ENCODE results near the gene EFCAB6. TPM values are rescaled to one million over a fixed set of nuclear protein-coding genes. Genes with fewer than 3 reads are reported as not detected.

The EFCAB6 gene
- total and polyA plus RNA-seq, 10 of the 15 experiments (the other 5 are each of a cell fraction or from before 2014, with no cell fraction given), result 0.05 to 0.42 (median 0.19) TPM

- no peaks in the 10 kb centered on the region for H3K79me2 ChIP-seq (ENCODE audit: control insufficient read depth, insufficient read depth, low read length)
- no peak overlapping the region for H2AFZ ChIP-seq (ENCODE audit: control insufficient read depth, low read depth, low read length)
- ChIA-PET POLR2A (no interaction called here), CTCF (no interaction called here), SMC1A (ENCODE audit: uncharacterized antibody, unreplicated experiment) (no interaction called here), RAD21 (ENCODE audit: unreplicated experiment) (no interaction called here)
- H3K9ac ChIP-seq (ENCODE audit: control insufficient read depth, insufficient read depth, low read length), result no peak overlapping the region
- no peaks in the 10 kb centered on the region for H3K4me1 ChIP-seq (ENCODE audit: control insufficient read depth, insufficient read depth, low read length)
- H4K20me1 ChIP-seq (ENCODE audit: control insufficient read depth, insufficient read depth), result no peaks in the 10 kb centered on the region
- TF ChIP-seq ETV6 (conservative IDR thresholded peaks at IDR 0.05 in 1 of 2, IDR thresholded peaks at IDR 0.05 in 1 of 2; ENCODE audit: borderline replicate concordance in 1 of 2, low read depth in 1 of 2), result no peak
- no peak for TF ChIP-seq MYC (IDR thresholded peaks at IDR 0.05; ENCODE audit: insufficient read depth, insufficient read length, insufficient replicate concordance, low read length, severe bottlenecking)
- no peak for TF ChIP-seq KLF5 (IDR thresholded peaks at IDR 0.05; ENCODE audit: partially characterized antibody)
- TF ChIP-seq NR2C1 (IDR thresholded peaks at IDR 0.05), result no peak
- no peak overlapping the region for H3K4me3 ChIP-seq
- FAIRE-seq, result no peak
- no peaks in the 10 kb centered on the region for H3K9me3 ChIP-seq (replicated peaks; ENCODE audit: control insufficient read depth, insufficient read depth, low read length)
- no peaks in the 10 kb centered on the region; a peak in 1 of 4 replicates for H3K27me3 ChIP-seq (replicated peaks in 1 of 2; ENCODE audit: control insufficient read depth in 2 of 2, insufficient read depth in 2 of 2, low read length in 1 of 2)
- ATAC-seq, result no peak
- no peak overlapping the region for H3K4me2 ChIP-seq (ENCODE audit: control insufficient read depth, insufficient read depth)
- H3K36me3 ChIP-seq (ENCODE audit: control insufficient read depth in 2 of 2, insufficient read depth in 2 of 2, low read length in 1 of 2), result no peaks in the 10 kb centered on the region
- H3K27ac ChIP-seq (ENCODE audit: control insufficient read depth, insufficient read depth), result no peak overlapping the region
- in situ Hi-C loops (cut with MboI), result no loop called here
- 32% methylated on average over 11 of the region's 11 CpGs for WGBS (ENCODE audit: insufficient coverage, insufficient replicate concordance, low lambda C conversion rate, missing lambda C conversion rate)
- no peak for DNase-seq (ENCODE audit: low read depth, low spot score)
- intact Hi-C loops (cut with micrococcal nuclease; ENCODE audit: unreplicated experiment), result no loop called here
- no TSS peak for BruUV-seq (replicated peaks)
These were observed 180.9 kb downstream of the EFCAB6 start for GRCh38 chr22:43631201-43631600.

DNA sequence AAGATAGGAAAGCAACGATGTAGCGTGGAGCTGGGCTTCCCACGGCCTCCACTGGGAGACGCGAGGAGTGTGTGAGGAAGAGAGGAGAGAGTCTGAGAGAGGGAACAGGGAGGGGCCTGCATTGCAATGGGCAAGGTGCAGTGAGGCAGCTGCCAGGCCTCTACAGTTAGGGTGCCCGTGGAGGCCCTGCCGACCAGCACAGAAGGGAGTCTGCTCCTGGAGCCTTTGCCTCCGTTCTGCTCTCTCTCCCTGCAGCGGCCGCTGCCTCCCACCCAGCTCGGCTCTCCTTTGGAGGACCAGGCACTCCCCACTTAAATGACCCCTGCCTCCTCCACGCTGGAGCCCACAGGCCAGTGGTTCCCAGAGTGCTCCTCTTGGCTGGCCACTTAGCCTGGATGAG lies 181.7 kb downstream of the EFCAB6 start:
- Histone ChIP-seq H3K27ac (ENCODE audit: control insufficient read depth, insufficient read depth) (no peak overlapping the region), H3K4me2 (ENCODE audit: control insufficient read depth, insufficient read depth) (no peak overlapping the region), H2AFZ (ENCODE audit: control insufficient read depth, low read depth, low read length) (no peak overlapping the region), H3K9me3 (replicated peaks; ENCODE audit: control insufficient read depth, insufficient read depth, low read length) (no peaks in the 10 kb centered on the region), H3K36me3 (ENCODE audit: control insufficient read depth in 2 of 2, insufficient read depth in 2 of 2, low read length in 1 of 2) (no peaks in the 10 kb centered on the region), H3K9ac (ENCODE audit: control insufficient read depth, insufficient read depth, low read length) (no peak overlapping the region), H4K20me1 (ENCODE audit: control insufficient read depth, insufficient read depth) (no peaks in the 10 kb centered on the region), H3K4me3 (no peak overlapping the region), H3K27me3 (replicated peaks in 1 of 2; ENCODE audit: control insufficient read depth in 2 of 2, insufficient read depth in 2 of 2, low read length in 1 of 2) (no peaks in the 10 kb centered on the region; a peak in 1 of 4 replicates), H3K79me2 (ENCODE audit: control insufficient read depth, insufficient read depth, low read length) (no peaks in the 10 kb centered on the region), H3K4me1 (ENCODE audit: control insufficient read depth, insufficient read depth, low read length) (no peaks in the 10 kb centered on the region)
- RAD21 ChIA-PET (ENCODE audit: unreplicated experiment), result no interaction called here
- intact Hi-C loops (cut with micrococcal nuclease; ENCODE audit: unreplicated experiment), result no loop called here
- SMC1A ChIA-PET (ENCODE audit: uncharacterized antibody, unreplicated experiment), result no interaction called here
- in situ Hi-C loops (cut with MboI), result no loop called here
- 53% methylated on average over 12 of the region's 12 CpGs for WGBS (ENCODE audit: insufficient coverage, insufficient replicate concordance, low lambda C conversion rate, missing lambda C conversion rate)
- DNase-seq (ENCODE audit: low read depth, low spot score) (no peak), FAIRE-seq (no peak), ATAC-seq (no peak)
- TF ChIP-seq SMAD5 (IDR thresholded peaks at IDR 0.05; ENCODE audit: low read depth) (no peak), KAT2A (conservative IDR thresholded peaks at IDR 0.05; ENCODE audit: control insufficient read depth, low read depth, low read length) (no peak), HDAC6 (IDR thresholded peaks at IDR 0.05; ENCODE audit: unreplicated experiment) (no peak), BCL11A (IDR thresholded peaks at IDR 0.05; ENCODE audit: low read depth, low read length) (no peak), SMC3 (IDR thresholded peaks at IDR 0.05; ENCODE audit: borderline replicate concordance, low read length) (no peak)
- TF ChIP-seq, protein P1, sequence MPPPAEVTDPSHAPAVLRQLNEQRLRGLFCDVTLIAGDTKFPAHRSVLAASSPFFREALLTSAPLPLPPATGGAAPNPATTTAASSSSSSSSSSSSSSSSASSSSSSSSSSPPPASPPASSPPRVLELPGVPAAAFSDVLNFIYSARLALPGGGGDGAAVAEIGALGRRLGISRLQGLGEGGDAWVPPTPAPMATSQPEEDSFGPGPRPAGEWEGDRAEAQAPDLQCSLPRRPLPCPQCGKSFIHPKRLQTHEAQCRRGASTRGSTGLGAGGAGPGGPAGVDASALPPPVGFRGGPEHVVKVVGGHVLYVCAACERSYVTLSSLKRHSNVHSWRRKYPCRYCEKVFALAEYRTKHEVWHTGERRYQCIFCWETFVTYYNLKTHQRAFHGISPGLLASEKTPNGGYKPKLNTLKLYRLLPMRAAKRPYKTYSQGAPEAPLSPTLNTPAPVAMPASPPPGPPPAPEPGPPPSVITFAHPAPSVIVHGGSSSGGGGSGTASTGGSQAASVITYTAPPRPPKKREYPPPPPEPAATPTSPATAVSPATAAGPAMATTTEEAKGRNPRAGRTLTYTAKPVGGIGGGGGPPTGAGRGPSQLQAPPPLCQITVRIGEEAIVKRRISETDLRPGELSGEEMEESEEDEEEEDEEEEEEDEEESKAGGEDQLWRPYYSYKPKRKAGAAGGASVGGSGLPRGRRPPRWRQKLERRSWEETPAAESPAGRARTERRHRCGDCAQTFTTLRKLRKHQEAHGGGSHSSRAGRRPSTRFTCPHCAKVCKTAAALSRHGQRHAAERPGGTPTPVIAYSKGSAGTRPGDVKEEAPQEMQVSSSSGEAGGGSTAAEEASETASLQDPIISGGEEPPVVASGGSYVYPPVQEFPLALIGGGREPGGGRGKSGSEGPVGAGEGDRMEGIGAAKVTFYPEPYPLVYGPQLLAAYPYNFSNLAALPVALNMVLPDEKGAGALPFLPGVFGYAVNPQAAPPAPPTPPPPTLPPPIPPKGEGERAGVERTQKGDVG (CRISPR knock-in tag; IDR thresholded peaks at IDR 0.05), result no peak
- BruUV-seq (replicated peaks), result no TSS peak
- POLR2A ChIA-PET, result no interaction called here
- CTCF ChIA-PET, result no interaction called here

Data from GM12878 (cell line).